Ovary (tissue), 9 donors: ENCODE measurements around the gene HMGB2. TPM values are rescaled to one million over a fixed set of nuclear protein-coding genes. Genes with fewer than 3 reads are reported as not detected.

Experiments
- DNase-seq, 5 donors: peaks; one replicate each; pipeline ENCODE4 v3.0.0-alpha.2; 2019 to 2020
- H3K27ac ChIP-seq, 2 donors: fragments of 200-600 bp; one replicate each; pipeline versions ENCODE4 v1.5.1 to v1.8.0; 2019 to 2022
- H3K27me3 ChIP-seq: fragments of 200-600 bp; one replicate; pipeline ENCODE4 v1.8.0; 2022
- H3K36me3 ChIP-seq: fragments of 200-600 bp; sonication (generic); one replicate; pipeline ENCODE4 v1.5.1; 2019
- H3K4me1 ChIP-seq: one replicate; pipeline ENCODE4 v1.8.1; 2013; ENCODE audit warnings: mild to moderate bottlenecking, moderate library complexity; ENCODE audit not compliant: insufficient read depth
- H3K4me3 ChIP-seq: fragments of 200-600 bp; sonication (generic); one replicate; pipeline ENCODE4 v1.5.1; 2017
- H3K9me3 ChIP-seq, 2 donors: fragments of 200-600 bp in 1 of 2; sonication (generic) in 1 of 2; one replicate each; pipeline versions ENCODE4 v1.5.1 to v1.8.1; 2013 to 2019; ENCODE audit warnings: mild to moderate bottlenecking in 1 of 2, moderate library complexity in 1 of 2
- CTCF ChIP-seq, 3 donors: fragments of 450-650 bp in 2 of 3; fragments of 200-600 bp in 1 of 3; IDR thresholded peaks; one replicate each; pipeline versions ENCODE4 v1.5.1 to v1.8.0; 2016 to 2022; ENCODE audit warnings: antibody characterized with exemption in 3 of 3, mild to moderate bottlenecking in 1 of 3
- EP300 ChIP-seq: sonication (generic); formaldehyde crosslinking; IDR thresholded peaks from one replicate; pipeline ENCODE4 v1.6.1; 2017; ENCODE audit warnings: antibody characterized with exemption
- POLR2A ChIP-seq: fragments of 450-650 bp; IDR thresholded peaks from one replicate; pipeline ENCODE4 v1.6.1; 2017; ENCODE audit warnings: antibody characterized with exemption, mild to moderate bottlenecking, moderate library complexity
- WGBS, 3 donors: extraction: QIAGEN DNeasy Blood & Tissue Kit in 1 of 3; methylation state at CpG; one replicate each; pipeline versions ENCODE4 v1.1.5 to v1.1.7; 2013 to 2017; 5-methylcytosine and 5-hydroxymethylcytosine counted together
- intact Hi-C, 4 donors: fragments of 100-400 bp; cut with DNase I; formaldehyde crosslinking; loops; one replicate each; pipeline versions ENCODE4 v1.11.0 to v1.15.1; 2022 to 2023
- polyA plus RNA-seq, 2 donors: library from polyadenylated mRNA; stranded (reverse); fragments of 200-250 nt in 1 of 2; fragments of 350-450 nt in 1 of 2; fragmentation: Illumina TruSeq in 1 of 2; extraction: RNeasy Lipid Tissue Mini Kit (QIAGEN cat#74804) in 1 of 2; gene quantifications; one replicate each; pipeline ENCODE4 v1.2.3, GENCODE V29; 2013 to 2014
- total RNA-seq, 7 donors: library from RNA; depleted of rRNA in 2 of 7; stranded (reverse); fragments of >200 nt in 2 of 7; fragmentation: NEBNext Ultra II Directional in 3 of 7; extraction: Animal tissue kit (Norgen Biotek cat#: 25700) in 3 of 7; gene quantifications; one replicate each; pipeline versions ENCODE4 v1.1.0 to v1.2.4, GENCODE V29; 2016 to 2023
- donor health status: DM: no; HTN: no; CAD: no; lungs with moderate emphysema.
- donor health status: DM: no; HTN: no; CAD: no.
- donor health status: Bipolar disorder and iron deficiency.
- donor health status: DM: yes; HTN: yes; CAD: no.
- donor health status: DM: no; HTN: no; CAD: no.
- donor health status: DM: yes; HTN: yes; CAD: no.

Gene HMGB2
- total and polyA plus RNA-seq, 9 donors = 47.2 to 157 (median 72.4) TPM

- intact Hi-C loops = loop anchor here in 1 of 4 donors (5.0 kb wide), 1 partner anchor 39 kb away; the partner anchor contains the start of gene SAP30
- H3K9me3 ChIP-seq = no peaks in the 10 kb centered on the region
- peaks cover 2% of the 10 kb centered on the region for H3K4me1 ChIP-seq
- no peak for DNase-seq
- H3K27me3 ChIP-seq = no peaks in the 10 kb centered on the region
- TF ChIP-seq POLR2A (no peak), EP300 (no peak), CTCF (IDR thresholded peaks at IDR 0.05) (no peak)
- H3K27ac ChIP-seq = peak overlapping the region; percentile 92 to 100
- WGBS, 3 donors = 9% methylated on average over 21 of the region's 21 CpGs
- peak overlapping the region; percentile 65 for H3K4me3 ChIP-seq
- no peaks in the 10 kb centered on the region for H3K36me3 ChIP-seq
These were observed 1.0 kb downstream of the HMGB2 start for GRCh38 chr4:173332963-173333657.

- H3K4me1 ChIP-seq = peaks cover 2% of the 10 kb centered on the region
- H3K36me3 ChIP-seq = no peaks in the 10 kb centered on the region
- no peak overlapping the region for H3K4me3 ChIP-seq
- TF ChIP-seq EP300 (no peak), POLR2A (no peak), CTCF (IDR thresholded peaks at IDR 0.05) (no peak)
- no peak for DNase-seq
- no peak overlapping the region for H3K27ac ChIP-seq
- no peaks in the 10 kb centered on the region for H3K9me3 ChIP-seq
- intact Hi-C loops = loop anchor here in 1 of 4 donors (5.0 kb wide), 1 partner anchor 40 kb away; the partner anchor contains the start of gene SAP30
- no peaks in the 10 kb centered on the region for H3K27me3 ChIP-seq
- 40 to 48% (median 45%) methylated on average over 6 of the region's 6 CpGs for WGBS, 3 donors
These were observed 2.1 kb downstream of the HMGB2 start for GRCh38 chr4:173332021-173332487.

- TF ChIP-seq EP300 (no peak), CTCF (IDR thresholded peaks at IDR 0.05) (no peak), POLR2A (no peak)
- H3K27ac ChIP-seq = no peak overlapping the region
- WGBS, 3 donors = 81 to 91% (median 89%) methylated on average over 2 of the region's 2 CpGs
- no peaks in the 10 kb centered on the region for H3K27me3 ChIP-seq
- DNase-seq = no peak
- H3K36me3 ChIP-seq = no peaks in the 10 kb centered on the region
- intact Hi-C loops = loop anchor here in 1 of 4 donors (5.0 kb wide), 1 partner anchor 42 kb away; the partner anchor contains the start of gene SAP30
- peaks cover 2% of the 10 kb centered on the region for H3K4me1 ChIP-seq
- no peaks in the 10 kb centered on the region for H3K9me3 ChIP-seq
- H3K4me3 ChIP-seq = no peak overlapping the region
These were observed 3.6 kb downstream of the HMGB2 start for GRCh38 chr4:173330590-173330989.

GRCh38 chr4:173328236-173328901 is 5.8 kb downstream of the HMGB2 start:
- Histone ChIP-seq H3K4me3 (no peak overlapping the region), H3K9me3 (no peaks in the 10 kb centered on the region), H3K4me1 (peaks cover 2% of the 10 kb centered on the region), H3K36me3 (no peaks in the 10 kb centered on the region), H3K27ac (no peak overlapping the region), H3K27me3 (no peaks in the 10 kb centered on the region)
- WGBS, 3 donors = 88 to 95% (median 92%) methylated on average over 5 of the region's 5 CpGs
- no peak for DNase-seq
- intact Hi-C loops = no loop called here
- TF ChIP-seq CTCF (IDR thresholded peaks at IDR 0.05) = no peak
- TF ChIP-seq EP300 = no peak
- no peak for TF ChIP-seq POLR2A
